ENCODE results near the gene ANXA2.
A peak's percentile ranks its signal among the peaks of the same experiment; 100 is the strongest.

GRCh38 chr15:60444289-60444912 lies 46.6 kb upstream of the ANXA2 start:
- TF ChIP-seq, protein P1, sequence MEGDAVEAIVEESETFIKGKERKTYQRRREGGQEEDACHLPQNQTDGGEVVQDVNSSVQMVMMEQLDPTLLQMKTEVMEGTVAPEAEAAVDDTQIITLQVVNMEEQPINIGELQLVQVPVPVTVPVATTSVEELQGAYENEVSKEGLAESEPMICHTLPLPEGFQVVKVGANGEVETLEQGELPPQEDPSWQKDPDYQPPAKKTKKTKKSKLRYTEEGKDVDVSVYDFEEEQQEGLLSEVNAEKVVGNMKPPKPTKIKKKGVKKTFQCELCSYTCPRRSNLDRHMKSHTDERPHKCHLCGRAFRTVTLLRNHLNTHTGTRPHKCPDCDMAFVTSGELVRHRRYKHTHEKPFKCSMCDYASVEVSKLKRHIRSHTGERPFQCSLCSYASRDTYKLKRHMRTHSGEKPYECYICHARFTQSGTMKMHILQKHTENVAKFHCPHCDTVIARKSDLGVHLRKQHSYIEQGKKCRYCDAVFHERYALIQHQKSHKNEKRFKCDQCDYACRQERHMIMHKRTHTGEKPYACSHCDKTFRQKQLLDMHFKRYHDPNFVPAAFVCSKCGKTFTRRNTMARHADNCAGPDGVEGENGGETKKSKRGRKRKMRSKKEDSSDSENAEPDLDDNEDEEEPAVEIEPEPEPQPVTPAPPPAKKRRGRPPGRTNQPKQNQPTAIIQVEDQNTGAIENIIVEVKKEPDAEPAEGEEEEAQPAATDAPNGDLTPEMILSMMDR (IDR thresholded peaks at IDR 0.05), result peak; percentile 42 to 71 (median 56)
- no peak for TF ChIP-seq POLR2A (IDR thresholded peaks at IDR 0.05)
